ENCODE measurements around the gene COL9A2.

The COL9A2 gene

DNA sequence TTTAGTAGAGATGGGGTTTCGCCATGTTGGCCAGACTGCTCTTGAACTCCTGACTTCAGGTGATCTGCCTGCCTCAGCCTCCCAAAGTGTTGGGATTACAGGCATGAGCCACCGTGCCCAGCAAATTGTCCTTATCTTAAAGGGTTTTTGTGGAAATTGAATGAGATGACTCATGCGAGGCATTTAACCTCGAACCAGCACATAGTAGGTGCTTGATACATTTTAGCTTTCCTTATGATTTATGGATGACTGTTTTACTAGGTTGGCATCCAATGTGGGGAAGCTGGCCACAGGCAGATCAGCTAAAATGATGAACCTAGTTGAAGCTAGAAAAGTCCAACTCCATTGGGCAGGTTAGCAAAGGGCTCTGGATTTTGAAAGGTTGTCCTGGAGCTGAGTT is 1.4 kb upstream of the COL9A2 start:
- no peak for DNase-seq (ENCODE audit: low read depth in 2 of 2)

DNA sequence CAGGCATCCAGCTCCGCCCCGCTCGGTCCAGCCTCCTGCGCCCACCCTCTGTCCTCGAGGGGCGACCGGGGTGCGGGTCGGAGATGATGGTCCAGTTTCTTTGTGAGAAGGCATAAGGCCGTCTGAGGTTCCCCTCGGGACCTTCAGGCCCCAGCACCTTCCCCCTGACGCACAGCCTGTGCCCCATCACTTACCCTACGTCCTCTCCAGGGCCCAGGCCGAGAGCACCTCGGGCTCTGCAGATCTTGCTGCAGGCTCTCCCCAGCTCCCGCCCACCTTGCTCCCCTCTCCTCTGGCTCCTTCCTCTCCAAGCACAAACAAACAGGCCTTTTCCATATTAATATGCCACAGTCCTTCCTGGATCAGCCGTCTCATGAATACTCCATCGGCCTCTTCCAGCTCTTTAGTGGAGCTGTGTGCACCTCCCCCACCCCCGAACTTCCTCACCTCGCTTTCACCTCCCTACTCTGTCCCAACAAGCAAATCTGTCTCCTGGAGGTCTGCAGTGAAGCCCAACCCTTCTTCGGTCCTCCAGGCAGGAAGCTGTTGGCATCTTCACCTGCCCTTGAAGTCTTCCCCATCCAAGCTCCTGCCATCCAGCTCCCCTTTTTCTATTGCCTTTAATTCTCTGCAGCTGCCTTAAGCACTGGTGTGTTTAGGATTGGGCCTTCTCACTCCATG is 448 bp upstream of the COL9A2 start:
- no peak for DNase-seq (ENCODE audit: low read depth in 2 of 2)

DNA sequence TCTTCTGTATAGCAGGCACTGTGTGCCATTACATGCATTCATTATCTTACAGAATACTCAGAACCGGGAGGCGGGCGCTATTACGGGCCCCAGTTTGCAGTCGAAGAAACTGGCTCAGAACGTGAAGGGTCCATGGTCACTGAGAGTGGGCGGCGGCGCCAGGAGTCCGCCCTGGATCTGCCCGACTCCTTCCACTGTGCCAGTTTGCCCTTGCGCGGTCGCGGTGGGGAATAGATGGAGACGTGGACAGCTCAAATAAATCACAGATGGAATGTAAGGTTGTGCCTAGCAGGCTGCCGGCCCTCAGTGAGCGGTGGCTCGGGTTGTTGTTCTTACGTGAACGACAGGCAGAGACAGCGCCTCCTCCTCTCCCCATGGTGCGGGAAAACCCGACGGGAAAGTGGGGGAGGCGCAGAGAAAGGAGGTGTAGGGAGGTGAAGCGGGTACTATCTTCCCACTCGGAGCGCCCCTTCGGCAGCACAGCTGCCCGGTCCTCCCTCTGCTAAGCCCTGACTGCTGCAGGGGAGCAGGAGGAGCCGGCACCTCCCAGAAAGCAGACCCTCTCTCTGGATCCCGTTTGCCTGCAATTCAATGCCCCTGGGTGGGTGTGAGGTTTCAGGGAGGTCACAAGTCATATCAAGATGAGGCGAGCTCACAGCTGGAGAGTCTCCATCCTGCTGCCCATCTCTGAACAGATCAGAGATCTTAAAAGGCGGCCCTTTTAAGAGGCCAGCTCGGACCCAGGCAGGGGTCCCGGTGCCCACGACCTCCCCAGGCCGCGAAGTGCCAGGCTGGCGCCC is 1.1 kb downstream of the COL9A2 start:
- no peak for DNase-seq (ENCODE audit: low read depth in 2 of 2)

DNA sequence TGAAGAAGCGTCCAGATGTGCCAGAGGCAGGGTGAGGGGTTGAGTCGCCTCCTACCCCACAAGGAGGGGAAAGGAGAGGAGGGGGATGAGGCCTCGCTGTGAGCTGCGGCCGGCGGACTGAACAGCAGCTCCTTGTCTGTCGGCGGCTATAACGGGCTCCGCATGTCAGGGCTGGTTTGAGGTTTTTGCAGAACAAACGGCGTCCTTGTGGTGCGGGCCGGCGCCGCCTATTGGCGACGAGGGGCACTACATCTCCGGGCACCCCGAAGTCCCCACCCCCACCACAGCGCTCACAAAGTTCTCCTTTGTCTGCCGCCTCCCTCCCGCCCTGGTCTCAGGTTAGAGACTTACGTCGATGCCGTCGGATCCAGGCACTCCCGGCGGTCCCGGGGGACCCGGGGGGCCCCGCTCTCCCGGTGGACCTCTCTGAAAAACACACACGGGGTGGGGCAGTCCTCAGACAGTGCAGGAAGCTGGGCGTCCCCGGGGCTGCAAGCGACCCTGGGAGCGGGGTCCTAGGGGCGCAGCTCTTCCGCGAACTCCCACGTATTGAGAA is 1.8 kb downstream of the COL9A2 start:
- peak; percentile 70 to 79 for DNase-seq (ENCODE audit: low read depth in 2 of 2)

DNA sequence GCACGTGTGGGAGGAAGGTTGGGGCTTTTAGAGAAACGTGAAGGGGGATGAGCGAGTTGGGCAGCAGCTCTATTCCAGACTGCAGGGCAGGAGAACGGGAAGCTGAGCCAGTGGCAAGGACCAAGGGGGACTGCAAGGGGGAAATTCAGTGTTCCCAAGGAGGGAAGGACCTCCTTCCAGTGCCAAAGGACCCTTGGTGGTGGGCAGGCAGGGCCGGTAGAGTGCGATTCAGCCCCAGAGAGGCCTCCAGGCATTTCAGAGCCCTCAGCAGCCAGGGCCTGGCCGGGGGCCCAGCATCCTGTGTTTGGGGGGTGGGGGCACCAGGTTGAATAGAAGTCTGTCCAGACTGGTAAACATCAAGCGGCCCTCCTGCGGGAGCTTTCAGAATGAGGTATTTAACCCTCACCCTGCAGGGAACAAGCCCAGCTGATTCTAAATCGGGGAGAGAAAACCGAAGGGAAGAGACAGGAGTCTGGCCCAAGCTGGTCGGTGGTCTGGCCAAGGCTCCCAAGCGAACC is 2.3 kb downstream of the COL9A2 start:
- no peak for DNase-seq (ENCODE audit: low read depth in 2 of 2)

DNA sequence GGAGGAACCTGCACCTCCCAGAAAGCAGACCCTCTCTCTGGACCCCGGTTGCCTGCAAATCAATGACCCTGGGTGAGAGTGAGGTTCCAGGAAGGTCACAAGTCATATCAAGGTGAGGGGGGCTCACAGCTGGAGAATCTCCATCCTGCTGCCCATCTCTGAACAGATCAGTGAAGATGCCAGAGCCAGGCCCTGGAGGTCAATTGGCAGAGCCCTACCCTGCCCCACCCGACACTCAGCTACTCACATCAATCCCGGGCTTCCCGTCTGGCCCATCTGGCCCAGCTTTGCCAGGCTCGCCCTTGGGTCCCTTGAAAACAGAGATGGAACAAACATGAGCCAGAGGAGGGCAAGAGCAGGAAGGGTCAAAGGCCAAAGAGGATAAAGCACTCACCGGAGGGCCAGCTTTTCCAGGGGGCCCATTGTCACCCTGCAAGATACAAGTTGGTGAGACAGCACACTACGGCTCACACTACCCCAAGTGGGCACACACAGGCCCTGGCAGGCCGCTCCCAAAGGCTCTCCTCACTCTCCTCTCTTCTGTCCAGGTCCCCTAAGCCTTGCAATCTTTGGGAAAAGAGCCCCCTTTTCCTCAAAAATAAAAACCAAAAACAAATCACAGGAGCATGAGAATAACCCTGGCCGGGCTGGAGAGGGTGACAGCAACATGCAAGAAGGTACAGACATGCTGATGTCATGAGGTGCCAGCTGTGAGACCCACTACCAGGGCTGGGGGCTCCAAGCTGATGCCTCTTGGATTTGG is 2.9 kb downstream of the COL9A2 start:
- DNase-seq (ENCODE audit: low read depth in 2 of 2) = no peak

DNA sequence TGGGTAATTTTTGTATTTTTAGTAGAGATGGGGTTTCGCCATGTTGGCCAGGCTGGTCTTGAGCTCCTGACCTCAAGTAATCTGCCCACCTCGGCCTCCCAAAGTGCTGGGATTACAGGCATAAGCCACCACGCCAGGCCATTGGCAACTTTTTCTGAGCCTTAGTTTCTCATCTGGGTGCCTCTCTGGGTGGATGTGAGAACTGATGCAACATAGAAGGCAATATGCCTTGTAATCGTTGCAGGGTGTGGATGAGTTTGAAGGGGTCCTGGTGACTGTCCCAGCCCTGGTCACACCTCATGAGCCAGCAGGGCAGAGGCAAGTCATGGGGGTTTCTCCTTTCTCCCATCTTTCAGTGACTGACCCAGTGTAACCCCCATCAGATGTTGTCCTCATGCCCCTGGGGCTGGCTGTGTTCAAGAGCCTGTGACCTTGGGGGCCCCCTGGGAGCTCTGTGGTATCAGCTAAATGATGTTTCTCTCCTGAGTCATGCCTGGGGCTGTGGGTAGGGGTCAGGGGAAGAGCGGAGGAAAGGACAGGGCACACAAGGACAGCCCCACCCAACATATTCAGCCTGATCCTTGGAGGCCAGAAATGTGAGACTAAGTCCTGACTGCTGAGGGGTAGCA is 3.6 kb downstream of the COL9A2 start:
- DNase-seq (ENCODE audit: low read depth in 2 of 2) = no peak

DNA sequence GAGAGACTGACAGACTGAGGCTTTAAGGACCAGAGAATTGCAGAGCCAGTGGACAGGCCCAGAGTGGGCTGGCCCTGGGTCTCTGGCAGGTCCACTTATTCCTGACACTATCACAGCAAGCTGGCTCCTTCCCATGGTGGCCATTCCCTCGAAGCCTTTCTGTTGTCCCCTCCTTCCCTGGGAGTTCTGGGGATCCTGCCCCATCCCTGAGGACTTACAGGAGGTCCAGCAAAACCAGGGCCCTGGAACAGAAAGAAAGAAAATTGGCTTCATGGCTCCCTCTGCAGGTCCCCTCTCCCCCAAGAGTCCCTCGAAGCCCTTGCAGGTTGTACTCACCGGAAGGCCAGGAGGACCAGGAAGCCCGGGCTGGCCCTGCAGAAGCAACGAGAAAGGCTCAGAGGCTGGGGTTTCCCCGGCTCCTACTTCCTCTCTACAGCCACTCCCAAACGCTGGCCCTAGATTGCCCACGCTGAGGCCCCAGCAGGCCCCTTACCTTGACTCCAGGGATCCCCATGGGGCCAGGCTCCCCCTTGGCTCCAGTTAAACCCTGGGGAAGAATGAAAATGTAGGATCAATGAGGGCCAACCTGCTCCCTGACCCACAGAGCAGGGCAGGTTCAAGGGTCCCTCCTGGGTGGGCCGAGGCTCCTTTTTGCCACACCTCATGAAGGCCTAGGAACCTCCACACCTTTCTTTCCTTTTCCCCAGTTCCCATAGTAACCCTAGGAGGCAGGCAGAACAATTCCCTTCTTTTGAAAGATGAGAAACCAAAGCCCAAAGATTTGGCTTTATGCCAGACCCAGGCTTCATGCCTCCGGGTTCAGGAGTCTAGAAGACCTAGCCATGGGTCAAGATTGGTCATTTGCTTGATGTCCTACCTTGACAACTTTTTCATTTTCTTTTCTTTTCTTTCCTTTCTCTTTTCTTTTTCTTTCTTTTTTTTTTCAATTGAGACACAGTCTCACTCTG is 4.6 kb downstream of the COL9A2 start:
- no peak for DNase-seq (ENCODE audit: low read depth in 2 of 2)

DNA sequence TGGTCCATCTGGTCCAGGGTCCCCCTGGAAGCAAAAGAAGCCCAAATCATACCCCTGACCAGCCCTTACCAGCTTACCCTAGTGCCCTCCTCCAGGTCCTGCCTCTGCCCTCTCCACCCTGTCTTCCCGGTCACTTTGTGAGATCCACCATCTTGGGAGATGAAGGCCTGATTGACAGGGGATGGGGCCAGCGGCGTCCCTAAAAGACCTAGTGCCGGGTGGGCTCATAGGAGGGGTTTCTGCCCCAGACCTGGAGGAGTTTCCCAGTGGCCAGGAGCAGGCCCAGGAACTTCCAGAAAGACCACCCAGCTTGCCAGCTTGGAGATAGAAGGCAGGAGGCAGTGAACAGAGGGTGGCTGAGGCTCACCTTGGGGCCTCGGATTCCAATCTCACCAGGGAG is 5.4 kb downstream of the COL9A2 start:
- DNase-seq (ENCODE audit: low read depth in 2 of 2) = no peak

DNA sequence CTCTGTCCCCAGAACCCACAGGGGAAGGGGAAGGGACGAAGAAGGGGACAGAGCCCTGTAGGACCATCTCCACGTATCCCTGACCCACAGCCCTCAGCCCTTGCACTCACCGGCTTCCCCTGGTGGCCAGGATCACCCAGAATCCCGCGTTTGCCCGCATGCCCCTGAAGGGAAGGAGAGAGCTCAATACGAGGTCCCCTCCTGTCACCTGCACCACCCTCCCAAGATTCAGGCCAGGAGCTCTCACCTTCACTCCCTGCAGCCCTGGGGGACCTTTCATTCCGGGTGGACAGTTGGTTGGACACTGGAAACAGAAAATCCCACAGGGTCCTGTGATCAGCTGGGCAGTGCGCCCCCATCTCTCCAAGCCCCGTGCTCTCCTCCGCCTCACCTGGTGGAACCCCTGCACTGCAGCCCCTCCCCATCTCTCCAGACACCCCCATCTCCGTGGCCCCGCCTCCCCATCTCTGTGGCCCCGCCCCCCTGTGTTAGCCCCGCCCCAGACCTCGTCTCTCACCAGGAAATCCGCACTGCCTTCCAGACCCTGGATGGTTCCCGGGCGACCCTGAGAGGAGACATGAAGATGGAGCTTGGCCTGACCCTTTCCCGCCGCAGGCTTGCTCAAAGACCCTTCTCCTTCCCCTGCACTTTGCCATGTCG is 6.0 kb downstream of the COL9A2 start:
- no peak for DNase-seq (ENCODE audit: low read depth in 2 of 2)

DNA sequence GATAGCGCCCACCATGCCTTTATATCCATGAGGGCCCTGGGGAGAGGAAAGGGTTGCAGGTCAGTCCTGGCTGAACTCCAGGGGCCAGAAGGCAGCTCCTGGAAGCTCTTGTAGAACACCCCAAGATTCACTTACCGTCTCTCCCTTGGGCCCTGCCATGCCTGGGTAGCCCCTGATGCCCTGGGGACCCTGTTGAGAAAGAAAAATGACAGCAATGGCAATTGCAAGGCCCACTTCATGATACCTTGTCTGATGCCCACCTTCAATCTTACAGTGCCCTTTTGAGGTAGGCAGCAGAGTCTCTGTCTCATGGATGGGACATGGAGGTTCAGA is 7.0 kb downstream of the COL9A2 start:
- no peak for DNase-seq (ENCODE audit: low read depth in 2 of 2)

DNA sequence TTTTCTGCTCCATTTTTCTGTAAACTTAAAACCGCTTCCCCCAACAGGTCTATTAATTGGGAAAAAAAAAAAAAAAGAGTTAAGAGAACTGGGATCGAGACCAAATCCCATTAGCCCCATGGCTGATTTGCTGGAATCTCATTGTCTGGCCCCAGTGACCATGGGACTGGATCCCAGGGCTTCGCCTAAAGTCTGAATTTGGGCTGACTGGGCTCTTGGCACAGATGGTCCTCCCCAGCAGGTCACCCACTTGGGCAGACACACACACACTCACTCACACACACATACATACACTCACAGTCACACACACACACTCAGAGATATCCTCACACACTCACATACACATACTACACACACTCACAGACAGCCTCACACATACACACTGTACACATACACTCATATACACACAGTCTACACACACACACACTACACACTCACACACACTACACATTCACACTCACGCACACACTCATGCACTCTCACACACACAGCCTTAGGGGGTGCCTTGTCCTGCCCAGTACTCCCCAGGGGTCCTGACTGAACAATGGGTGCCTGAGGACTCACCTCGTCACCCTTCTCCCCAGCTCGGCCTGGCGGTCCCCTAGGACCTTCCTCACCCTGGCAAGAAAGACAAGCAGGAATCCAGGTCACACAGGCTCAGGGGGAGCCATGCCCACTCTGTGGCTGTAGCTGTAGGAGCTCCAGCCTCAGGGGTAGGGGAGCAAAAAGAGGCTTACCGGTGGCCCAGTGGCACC is 7.5 kb downstream of the COL9A2 start:
- no peak for DNase-seq (ENCODE audit: low read depth in 2 of 2)

DNA sequence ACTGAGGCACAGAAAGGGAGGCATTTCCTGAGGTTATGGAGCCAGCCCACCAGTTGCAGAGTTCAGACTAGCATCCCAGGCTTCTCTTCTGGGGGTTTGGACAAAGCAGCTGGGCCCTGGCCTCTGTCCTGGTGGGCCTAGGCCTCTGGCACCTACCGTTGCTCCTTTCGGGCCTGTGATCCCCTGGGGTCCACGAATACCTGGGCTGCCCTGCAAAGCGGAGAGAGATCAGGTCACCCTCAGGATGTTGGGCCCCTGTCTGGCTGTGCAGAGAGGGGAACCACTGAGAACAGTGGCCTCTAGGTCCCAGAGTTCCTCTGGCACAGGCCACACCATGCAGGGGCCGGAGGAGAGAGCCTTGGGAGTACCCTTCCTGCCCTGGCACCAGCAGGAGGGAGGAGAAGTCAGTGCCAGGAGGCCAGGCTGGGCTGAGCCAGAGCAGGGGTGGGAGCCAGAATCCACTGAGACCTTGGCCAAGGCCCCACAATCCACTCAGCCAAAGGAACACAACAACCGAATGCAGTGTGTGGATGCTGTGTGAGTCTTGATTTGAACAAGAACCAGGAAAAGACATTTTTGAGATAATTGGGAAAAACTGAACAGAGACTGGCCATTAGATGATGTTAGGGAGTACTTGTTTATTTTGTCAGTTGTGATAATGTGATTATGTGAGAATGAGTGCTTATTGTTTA is 8.9 kb downstream of the COL9A2 start:
- no peak for DNase-seq (ENCODE audit: low read depth in 2 of 2)

DNA sequence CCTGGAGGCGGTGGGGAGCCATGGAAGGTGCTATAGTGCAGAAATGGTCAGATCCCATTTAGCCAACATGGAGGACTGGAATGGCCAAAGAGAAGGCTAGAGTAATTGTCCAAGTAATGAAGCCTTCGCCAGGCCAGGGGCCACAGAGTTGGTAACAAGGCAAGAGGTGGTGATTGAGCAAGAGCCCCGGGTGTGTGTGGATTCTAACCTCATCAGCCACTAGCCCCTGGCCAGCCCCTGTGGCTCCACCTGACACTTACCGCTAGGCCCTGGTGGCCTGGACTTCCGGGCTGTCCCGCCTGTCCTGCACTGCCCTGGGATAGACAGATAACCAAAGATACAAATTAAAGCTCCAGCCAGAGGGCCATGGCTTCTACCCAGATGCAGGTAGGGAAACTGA is 9.9 kb downstream of the COL9A2 start:
- DNase-seq (ENCODE audit: low read depth in 2 of 2) = no peak

DNA sequence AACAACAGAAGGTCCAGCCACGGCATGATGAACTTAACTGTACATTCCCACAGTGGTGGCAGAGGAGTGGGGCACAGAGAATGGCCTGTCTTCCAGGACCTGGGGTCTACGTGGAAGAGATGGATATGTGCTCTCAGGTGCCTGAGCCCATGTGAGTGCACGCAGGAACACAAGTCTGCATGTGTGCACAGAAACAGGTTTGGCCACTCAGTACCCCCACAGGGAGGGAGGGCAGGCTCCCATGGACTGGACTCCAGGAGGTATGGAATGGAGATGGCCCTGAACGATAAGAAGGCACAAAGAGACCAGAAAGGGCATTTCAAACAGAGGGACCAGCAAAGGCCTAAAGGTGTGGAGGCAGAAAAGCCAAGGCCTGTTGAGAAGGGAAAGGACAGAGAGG is 10.8 kb downstream of the COL9A2 start:
- DNase-seq (ENCODE audit: low read depth in 2 of 2) = no peak

DNA sequence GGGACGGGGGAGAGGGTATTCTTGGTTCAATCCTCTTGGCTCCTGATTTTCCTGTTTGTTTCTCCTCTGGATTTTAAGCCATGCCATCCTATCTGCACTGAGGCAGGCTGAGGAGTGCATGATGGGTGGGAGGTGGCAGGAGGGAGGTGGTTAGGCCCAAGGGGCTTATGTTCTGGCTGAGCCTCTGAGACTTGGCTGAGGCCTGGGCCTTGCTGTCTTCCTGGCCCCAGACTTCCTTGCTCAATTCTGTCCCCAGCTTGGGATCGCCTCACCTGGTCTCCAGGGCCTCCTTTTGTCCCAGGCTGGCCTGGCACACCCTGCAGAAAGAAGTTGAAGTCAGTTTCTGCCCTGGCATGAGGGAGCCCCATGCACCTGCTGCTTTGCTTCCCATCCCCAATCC is 11.2 kb downstream of the COL9A2 start:
- DNase-seq (ENCODE audit: low read depth in 2 of 2) = no peak

DNA sequence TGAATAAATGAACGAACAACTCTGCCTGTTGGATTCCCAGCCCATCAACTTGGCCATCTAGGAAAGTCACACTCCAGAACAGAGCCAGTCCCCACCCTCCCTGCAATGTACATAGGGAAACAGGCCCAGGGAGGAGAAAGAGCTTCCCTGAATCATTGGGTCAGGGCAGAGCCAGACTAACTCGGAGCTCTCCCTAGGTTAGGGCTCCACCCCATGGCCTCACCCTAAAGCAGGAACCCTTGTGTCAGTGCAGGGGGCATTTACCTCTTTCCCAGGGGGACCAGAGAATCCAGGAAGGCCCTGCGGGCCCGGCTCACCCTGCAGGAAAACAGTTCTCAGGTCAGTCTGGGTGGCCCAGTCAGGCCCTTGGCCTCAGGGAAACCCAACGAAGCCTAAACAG is 11.6 kb downstream of the COL9A2 start:
- no peak for DNase-seq (ENCODE audit: low read depth in 2 of 2)

DNA sequence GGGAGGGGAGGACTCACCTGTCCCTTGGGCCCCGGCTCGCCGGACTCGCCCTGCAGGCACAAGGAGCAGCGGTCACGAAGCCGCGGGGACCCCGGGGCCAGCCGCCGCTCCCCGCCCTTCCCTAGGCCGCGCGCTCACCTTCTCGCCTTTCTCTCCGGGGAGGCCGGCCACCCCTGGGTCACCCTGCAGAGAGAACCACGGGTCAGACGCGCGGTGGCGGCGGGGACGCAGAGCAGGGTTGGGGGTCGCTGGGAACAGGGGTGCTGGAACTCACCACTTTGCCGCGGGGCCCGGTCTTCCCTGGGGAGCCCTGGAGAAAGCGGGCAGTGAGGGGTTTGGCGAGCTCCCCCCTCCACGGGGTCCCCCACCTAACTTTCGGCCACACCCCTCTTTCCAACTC is 13.3 kb downstream of the COL9A2 start:
- no peak for DNase-seq (ENCODE audit: low read depth in 2 of 2)

All from stimulated activated CD8-positive, alpha-beta memory T cell treated with anti-CD3 and anti-CD28 coated beads, Interleukin-2, amount 100 ng/mL, for 48 hours (primary cell).